Mesothelial cell of epicardium (in vitro differentiated cells): ENCODE data around the gene MCAM. TPM values are rescaled to one million over a fixed set of nuclear protein-coding genes. Genes with fewer than 3 reads are reported as not detected.

Experiments used
- DNase-seq, 2 experiments: peaks; one replicate each; pipeline ENCODE4 v3.0.0; 2021; ENCODE audit warnings: low spot score in 2 of 2; ENCODE audit not compliant: unreplicated experiment in 2 of 2
- H3K27ac Mint-ChIP-seq: 2 replicates; pipeline ENCODE4 v1.8.0; 2021; ENCODE audit warnings: mixed read lengths
- H3K27me3 Mint-ChIP-seq: 2 replicates; pipeline ENCODE4 v1.8.0; 2021; ENCODE audit warnings: low read depth, mixed read lengths
- H3K36me3 Mint-ChIP-seq: 2 replicates; pipeline ENCODE4 v1.8.0; 2021; ENCODE audit warnings: mixed read lengths
- H3K4me1 Mint-ChIP-seq: 2 replicates; pipeline ENCODE4 v1.8.0; 2021; ENCODE audit warnings: mixed read lengths
- H3K4me3 Mint-ChIP-seq: 2 replicates; pipeline ENCODE4 v1.8.0; 2021; ENCODE audit warnings: mild to moderate bottlenecking, moderate library complexity, mixed read lengths
- H3K9me3 Mint-ChIP-seq: 2 replicates; pipeline ENCODE4 v1.8.0; 2021; ENCODE audit warnings: mixed read lengths
- CTCF ChIP-seq: fragments of 200-600 bp; sonication (generic); IDR thresholded peaks from one replicate; pipeline ENCODE4 v1.5.0; 2021; ENCODE audit warnings: antibody characterized with exemption; ENCODE audit not compliant: unreplicated experiment
- total RNA-seq: library from RNA; stranded (reverse); gene quantifications from 3 replicates; pipeline ENCODE4 v1.2.1, GENCODE V29; 2021

MCAM gene
- total RNA-seq, 1 donor from 2014 or later, result 26.7 TPM

GRCh38 chr11:119316016-119316728, 758 bp downstream of the MCAM start:
- DNase-seq, result peak in 1 of 2 experiments; percentile 71
- Mint-ChIP-seq H3K4me3 (peak overlapping the region; percentile 69), H3K9me3 (no peaks in the 10 kb centered on the region), H3K27ac (no peak overlapping the region), H3K4me1 (peaks cover 30% of the 10 kb centered on the region), H3K36me3 (no peaks in the 10 kb centered on the region), H3K27me3 (no peaks in the 10 kb centered on the region)
- no peak for TF ChIP-seq CTCF

- H3K4me3 Mint-ChIP-seq, result peak overlapping the region; percentile 69
- TF ChIP-seq CTCF, result no peak
- no peak for DNase-seq
- H3K4me1 Mint-ChIP-seq, result peaks cover 30% of the 10 kb centered on the region
- peak overlapping the region; percentile 16 for H3K27ac Mint-ChIP-seq
- no peaks in the 10 kb centered on the region for H3K36me3 Mint-ChIP-seq
- H3K9me3 Mint-ChIP-seq, result no peaks in the 10 kb centered on the region
- no peaks in the 10 kb centered on the region for H3K27me3 Mint-ChIP-seq
Measured at GRCh38 chr11:119315131-119316015, 1.6 kb downstream of the MCAM start.

- Mint-ChIP-seq H3K4me1 (peaks cover 26% of the 10 kb centered on the region), H3K36me3 (peaks cover 2% of the 10 kb centered on the region), H3K27me3 (no peaks in the 10 kb centered on the region), H3K27ac (no peak overlapping the region), H3K9me3 (no peaks in the 10 kb centered on the region), H3K4me3 (peak overlapping the region; percentile 69)
- no peak for TF ChIP-seq CTCF
- DNase-seq, result no peak
Measured at GRCh38 chr11:119314726-119315125, 2.2 kb downstream of the MCAM start.

- peaks cover 5% of the 10 kb centered on the region for H3K4me1 Mint-ChIP-seq
- H3K9me3 Mint-ChIP-seq, result no peaks in the 10 kb centered on the region
- H3K27me3 Mint-ChIP-seq, result no peaks in the 10 kb centered on the region
- H3K36me3 Mint-ChIP-seq, result peaks cover 5% of the 10 kb centered on the region
- H3K4me3 Mint-ChIP-seq, result no peak overlapping the region
- no peak overlapping the region for H3K27ac Mint-ChIP-seq
- TF ChIP-seq CTCF, result no peak
- no peak for DNase-seq
Measured at GRCh38 chr11:119310682-119311052, 6.3 kb downstream of the MCAM start.

GRCh38 chr11:119309953-119310681, 6.8 kb downstream of the MCAM start:
- Mint-ChIP-seq H3K9me3 (no peaks in the 10 kb centered on the region), H3K36me3 (peaks cover 8% of the 10 kb centered on the region), H3K4me3 (no peak overlapping the region), H3K4me1 (no peaks in the 10 kb centered on the region), H3K27me3 (no peaks in the 10 kb centered on the region), H3K27ac (no peak overlapping the region)
- DNase-seq, result no peak
- no peak for TF ChIP-seq CTCF
